Kidney (tissue), 14 donors: ENCODE data around the gene LRRC8E. TPM values are rescaled to one million over a fixed set of nuclear protein-coding genes. Genes with fewer than 3 reads are reported as not detected.

Experiments
- DNase-seq, 5 donors: peaks; one replicate each; pipeline ENCODE4 v3.0.0-alpha.2; 2013 to 2020
- FAIRE-seq: peaks from 2 replicates; lab custom pipeline; 2012; peaks lifted over from hg19 to GRCh38; lab: Jason Lieb, UNC
- H3K27ac ChIP-seq, 2 donors: one replicate each; pipeline ENCODE4 v1.7.0; 2013; ENCODE audit warnings: low read depth in 2 of 2, low read length in 2 of 2, inconsistent platforms in 1 of 2
- H3K27me3 ChIP-seq: one replicate; pipeline ENCODE4 v1.7.1; 2013; ENCODE audit warnings: low read length, inconsistent platforms; ENCODE audit not compliant: control insufficient read depth, insufficient read depth
- H3K36me3 ChIP-seq, 3 donors: one replicate each; pipeline versions ENCODE4 v1.7.0 to v1.7.1; 2013; ENCODE audit warnings: low read length in 3 of 3, control low read depth in 1 of 3, inconsistent platforms in 1 of 3; ENCODE audit not compliant: insufficient read depth in 3 of 3, control insufficient read depth in 2 of 3
- H3K4me1 ChIP-seq, 3 donors: one replicate each; pipeline versions ENCODE4 v1.7.0 to v1.7.1; 2013; ENCODE audit warnings: low read length in 3 of 3, inconsistent platforms in 1 of 3, low read depth in 1 of 3; ENCODE audit not compliant: control insufficient read depth in 2 of 3, insufficient read depth in 2 of 3
- H3K4me3 ChIP-seq, 3 donors: one replicate each; pipeline versions ENCODE4 v1.7.0 to v1.8.1; 2013; ENCODE audit warnings: low read length in 3 of 3, control low read depth in 1 of 3, inconsistent platforms in 1 of 3
- H3K9ac ChIP-seq, 3 donors: one replicate each; pipeline versions ENCODE4 v1.7.0 to v1.7.1; 2013; ENCODE audit warnings: low read length in 3 of 3, control low read depth in 1 of 3, inconsistent platforms in 1 of 3
- H3K9me3 ChIP-seq, 3 donors: one replicate each; pipeline versions ENCODE4 v1.7.0 to v1.7.1; 2013; ENCODE audit warnings: low read length in 3 of 3, control low read depth in 1 of 3, inconsistent platforms in 1 of 3; ENCODE audit not compliant: control insufficient read depth in 2 of 3, insufficient read depth in 1 of 3
- CTCF ChIP-seq: IDR thresholded peaks from 3 replicates; pipeline ENCODE4 v1.5.1; 2012; ENCODE audit warnings: mild to moderate bottlenecking, moderate library complexity, borderline replicate concordance; ENCODE audit not compliant: insufficient read depth; ENCODE audit errors: extremely low read depth
- intact Hi-C: fragments of 100-400 bp; cut with DNase I; formaldehyde crosslinking; loops from one replicate; pipeline ENCODE4 v1.11.1; 2022
- polyA plus RNA-seq: library from polyadenylated mRNA; stranded (reverse); fragments of 350-450 nt; fragmentation: Illumina TruSeq; extraction: RNeasy Lipid Tissue Mini Kit (QIAGEN cat#74804); gene quantifications from one replicate; pipeline ENCODE4 v1.2.3, GENCODE V29; 2014; ENCODE audit warnings: low read depth, low replicate concordance; ENCODE audit not compliant: insufficient read depth
- total RNA-seq: library from RNA; stranded (reverse); fragmentation: NEBNext Ultra II Directional; extraction: Animal tissue kit (Norgen Biotek cat#: 25700); gene quantifications from one replicate; pipeline ENCODE4 v1.2.1, GENCODE V29; 2021
- donor health status: control.
- donor health status: control.
- donor health status: control.
- donor health status: control.
- donor health status: control.
- donor health status: DM: yes; HTN: yes; CAD: no.
- donor health status: Normal renal cell carcinoma (clear cell type).

Gene LRRC8E
- total and polyA plus RNA-seq, 2 donors from 2014 or later, result 2.2 to 9.1 TPM

DNA sequence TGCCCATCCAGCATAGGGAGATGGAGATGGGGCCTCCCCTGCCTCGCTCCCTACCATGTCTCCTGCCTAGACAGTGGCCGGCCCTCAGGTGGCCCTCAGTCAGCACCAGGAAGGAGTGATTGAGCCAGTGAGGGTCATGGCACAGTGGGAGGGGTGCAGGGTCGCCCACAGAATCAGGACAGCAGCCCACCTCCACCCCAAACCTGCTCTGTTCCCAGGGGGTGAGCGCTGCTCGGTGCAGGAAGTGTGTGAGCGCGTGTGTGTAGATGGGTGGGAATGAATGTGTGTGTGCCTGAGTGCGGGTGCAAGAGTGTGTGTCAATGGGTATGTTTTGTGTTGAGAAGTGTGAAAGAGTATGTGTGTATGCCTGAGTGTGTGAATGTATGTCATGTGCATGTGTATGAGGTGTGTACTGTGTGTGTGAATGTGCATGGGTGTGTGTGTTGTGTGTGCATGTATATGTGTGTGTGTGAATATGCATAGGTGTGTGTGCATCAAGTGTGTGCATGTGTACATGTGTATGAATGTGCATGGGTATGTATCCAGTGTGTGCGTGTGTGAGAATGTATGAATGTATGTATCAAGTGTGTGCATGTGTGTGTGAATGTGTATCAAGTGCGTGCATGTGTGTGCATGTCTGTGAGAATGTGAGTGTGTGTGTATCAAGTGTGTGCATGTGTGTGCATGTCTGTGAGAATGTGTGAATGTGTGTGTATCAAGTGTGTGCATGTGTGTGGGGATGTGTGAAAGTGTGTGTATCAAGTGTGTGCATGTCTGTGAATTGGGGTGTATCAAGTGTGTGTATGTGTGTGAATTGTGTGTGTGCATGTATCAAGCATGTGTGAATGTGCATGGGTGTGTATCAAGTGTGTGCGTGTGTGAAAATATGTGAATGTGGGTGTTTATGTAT, 46.3 kb upstream of the LRRC8E start:
- no peak for TF ChIP-seq CTCF
- Histone ChIP-seq H3K36me3 (no peaks in the 10 kb centered on the region), H3K27ac (no peak overlapping the region), H3K4me1 (peaks cover 0 to 8% (median 0%) of the 10 kb centered on the region in 3 donors), H3K27me3 (no peaks in the 10 kb centered on the region), H3K9ac (no peak overlapping the region), H3K9me3 (peaks cover 0 to 6% (median 0%) of the 10 kb centered on the region in 3 donors), H3K4me3 (no peak overlapping the region)
- intact Hi-C loops, result no loop called here
- FAIRE-seq, result no peak
- peak in 1 of 5 donors; percentile 66 for DNase-seq

- DNase-seq (peak in 1 of 5 donors; percentile 0), FAIRE-seq (no peak)
- no peaks in the 10 kb centered on the region for H3K36me3 ChIP-seq
- peaks cover 0 to 6% (median 0%) of the 10 kb centered on the region in 3 donors for H3K9me3 ChIP-seq
- no peaks in the 10 kb centered on the region for H3K27me3 ChIP-seq
- H3K4me1 ChIP-seq, result peaks cover 0 to 8% (median 0%) of the 10 kb centered on the region in 3 donors
- no peak for TF ChIP-seq CTCF
- no peak overlapping the region for H3K9ac ChIP-seq
- H3K4me3 ChIP-seq, result peak overlapping the region in 1 of 3 donors; percentile 5
- H3K27ac ChIP-seq, result no peak overlapping the region
- intact Hi-C loops, result no loop called here
Observed at GRCh38 chr19:7842661-7843294, 45.5 kb upstream of the LRRC8E start.

- intact Hi-C loops, result no loop called here
- Histone ChIP-seq H3K4me3 (no peak overlapping the region), H3K27ac (no peak overlapping the region), H3K4me1 (peaks cover 0 to 8% (median 0%) of the 10 kb centered on the region in 3 donors), H3K9me3 (peaks cover 0 to 6% (median 0%) of the 10 kb centered on the region in 3 donors), H3K9ac (no peak overlapping the region), H3K27me3 (no peaks in the 10 kb centered on the region), H3K36me3 (no peaks in the 10 kb centered on the region)
- no peak for TF ChIP-seq CTCF
- no peak for DNase-seq
- FAIRE-seq, result no peak
Observed at GRCh38 chr19:7843521-7843920, 44.8 kb upstream of the LRRC8E start.
